Measurements from ENCODE around the gene PCDH15.

- TF ChIP-seq EZH2 (IDR thresholded peaks at IDR 0.05; ENCODE audit: low read depth, low read length, severe bottlenecking) (no peak), USF2 (IDR thresholded peaks at IDR 0.05; ENCODE audit: low read length) (no peak), CTCF (IDR thresholded peaks at IDR 0.05; ENCODE audit: control extremely low read depth in 1 of 3, insufficient read depth in 1 of 3, low read depth in 1 of 3, low read length in 3 of 3) (no peak), MAX (IDR thresholded peaks at IDR 0.05) (no peak), HDAC6 (IDR thresholded peaks at IDR 0.05; ENCODE audit: low read depth, low read length) (no peak), POLR2AphosphoS5 (IDR thresholded peaks at IDR 0.05; ENCODE audit: low read depth, low read length) (no peak), RXRA (IDR thresholded peaks at IDR 0.05; ENCODE audit: insufficient read depth, low read depth, low read length) (no peak), SP1 (IDR thresholded peaks at IDR 0.05; ENCODE audit: low read depth, low read length) (no peak), POLR2A (IDR thresholded peaks at IDR 0.05; ENCODE audit: control extremely low read depth in 1 of 2, low read depth in 2 of 2, low read length in 2 of 2) (no peak), GABPA (IDR thresholded peaks at IDR 0.05; ENCODE audit: borderline replicate concordance, insufficient read depth, low read length) (no peak), RAD21 (IDR thresholded peaks at IDR 0.05 in 1 of 2, conservative IDR thresholded peaks at IDR 0.05 in 1 of 2; ENCODE audit: low read depth in 2 of 2, low read length in 2 of 2) (no peak), JUND (IDR thresholded peaks at IDR 0.05; ENCODE audit: low read length) (no peak)
These were observed 313.3 kb downstream of the PCDH15 start for GRCh38 chr10:54487743-54488142.
